ENCODE measurements around the gene ZPR1. TPM values are rescaled to one million over a fixed set of nuclear protein-coding genes. Genes with fewer than 3 reads are reported as not detected.
A peak's percentile ranks its signal among the peaks of the same experiment; 100 is the strongest.
"Not testable (repeated sequence)": the region's sequence is repeated elsewhere in the genome, so short reads cannot be mapped to it uniquely, and the experiment has no call there.

The ZPR1 gene
- total RNA-seq, 1 donor from 2014 or later: 48.1 TPM

DNA sequence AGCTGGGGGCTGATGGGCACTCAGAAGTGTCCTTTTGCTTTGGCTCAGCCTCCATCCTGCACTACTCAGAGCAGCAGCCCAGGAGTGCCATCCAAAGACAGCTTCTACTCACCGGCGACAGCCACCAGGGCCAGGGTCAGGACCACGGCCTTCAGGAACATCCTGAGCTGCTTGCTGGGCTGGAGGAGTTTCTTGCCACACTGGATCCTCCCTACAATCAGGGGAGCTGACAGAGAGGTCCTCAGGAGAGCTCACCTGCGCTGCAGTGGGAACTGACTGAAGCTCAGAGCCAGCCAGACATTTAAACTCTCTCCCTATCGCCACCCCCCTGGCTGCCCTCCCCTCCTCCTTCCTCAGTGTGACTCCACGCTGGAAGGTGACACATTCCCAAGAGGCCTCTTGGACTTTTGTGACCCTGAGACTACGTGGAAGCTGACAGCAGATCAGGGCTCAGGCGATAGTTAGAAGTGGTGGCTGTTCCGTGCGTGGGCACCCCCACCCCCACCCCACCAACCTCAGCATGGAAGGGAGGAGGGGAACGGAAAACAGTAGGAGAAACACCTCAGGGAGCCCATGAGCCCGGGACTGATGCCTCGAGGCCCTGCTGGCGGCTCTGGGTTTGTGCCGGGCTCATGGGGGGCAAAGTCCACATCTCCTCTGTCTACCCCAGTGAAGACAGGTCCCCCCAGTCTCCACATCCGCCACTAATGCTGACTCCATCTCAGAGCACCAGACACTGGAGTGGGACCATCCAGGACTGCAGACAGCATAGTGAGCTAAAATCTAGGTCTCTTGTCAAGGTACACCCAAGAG lies 35.4 kb upstream of the ZPR1 start, which contains the start of gene APOA4:
TSS of gene APOA4 (minus strand) at position 274 of the 813 bp plus-strand sequence. CDS start at position 161, 113 bp downstream.
- no peak for DNase-seq (ENCODE audit: low spot score)

GRCh38 chr11:116822575-116822974 lies 34.8 kb upstream of the ZPR1 start:
- DNase-seq (ENCODE audit: low spot score): no peak

- no peak for DNase-seq (ENCODE audit: low spot score)
Observed at GRCh38 chr11:116821050-116821918, 33.5 kb upstream of the ZPR1 start.

- DNase-seq (ENCODE audit: low spot score): no peak
Observed at GRCh38 chr11:116819049-116819448, 31.2 kb upstream of the ZPR1 start.

GRCh38 chr11:116814502-116814901 lies 26.7 kb upstream of the ZPR1 start:
- DNase-seq (ENCODE audit: low spot score): no peak

- DNase-seq (ENCODE audit: low spot score): no peak
Observed at GRCh38 chr11:116813781-116814471, 26.1 kb upstream of the ZPR1 start.

DNA sequence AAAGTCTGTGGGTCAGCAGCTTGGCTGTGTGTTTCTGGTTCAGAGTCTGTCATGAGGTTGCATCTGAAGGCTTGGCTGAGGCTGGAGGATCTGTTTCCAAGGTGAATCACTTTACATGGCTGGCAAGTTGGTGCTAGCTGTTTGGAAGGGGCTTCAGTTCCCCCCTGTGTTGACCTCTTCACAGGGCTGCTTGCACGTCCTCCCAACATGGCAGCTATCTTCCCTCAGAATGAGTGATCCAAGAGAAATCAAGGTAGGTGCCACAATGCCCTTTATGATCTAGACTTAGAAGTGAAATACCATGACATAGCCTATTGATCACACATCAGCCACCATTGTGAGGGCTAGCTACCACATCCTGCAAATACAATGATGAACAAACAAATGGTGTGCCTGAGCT lies 25.3 kb upstream of the ZPR1 start:
- DNase-seq (ENCODE audit: low spot score): no peak

- DNase-seq (ENCODE audit: low spot score): no peak
Observed at GRCh38 chr11:116812109-116812508, 24.3 kb upstream of the ZPR1 start.

DNA sequence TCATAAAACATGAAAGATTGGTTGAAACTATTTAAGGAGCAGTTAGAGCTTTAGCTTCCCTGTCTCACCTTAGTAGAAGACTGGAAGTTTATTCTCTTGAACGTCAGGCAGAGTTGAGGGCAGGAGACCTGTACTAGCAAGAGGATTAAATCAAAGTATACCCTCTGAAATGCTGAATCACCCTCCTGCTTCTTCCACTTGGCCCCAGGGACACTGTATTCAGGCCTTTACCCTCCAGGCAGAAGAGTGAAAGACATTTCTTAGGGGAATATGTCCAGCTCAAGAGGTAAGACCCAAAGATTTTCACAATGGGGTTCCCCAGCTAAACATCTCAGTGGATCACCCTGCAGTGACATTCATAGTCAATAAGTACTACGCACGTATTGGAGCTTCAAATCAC lies 23.4 kb upstream of the ZPR1 start:
- DNase-seq (ENCODE audit: low spot score): no peak

GRCh38 chr11:116808262-116809175 lies 20.7 kb upstream of the ZPR1 start:
- DNase-seq (ENCODE audit: low spot score): peak; percentile 82

GRCh38 chr11:116807601-116808261 lies 19.9 kb upstream of the ZPR1 start:
- no peak for DNase-seq (ENCODE audit: low spot score)

- no peak for DNase-seq (ENCODE audit: low spot score)
Observed at GRCh38 chr11:116804001-116804400, 16.2 kb upstream of the ZPR1 start.

DNA sequence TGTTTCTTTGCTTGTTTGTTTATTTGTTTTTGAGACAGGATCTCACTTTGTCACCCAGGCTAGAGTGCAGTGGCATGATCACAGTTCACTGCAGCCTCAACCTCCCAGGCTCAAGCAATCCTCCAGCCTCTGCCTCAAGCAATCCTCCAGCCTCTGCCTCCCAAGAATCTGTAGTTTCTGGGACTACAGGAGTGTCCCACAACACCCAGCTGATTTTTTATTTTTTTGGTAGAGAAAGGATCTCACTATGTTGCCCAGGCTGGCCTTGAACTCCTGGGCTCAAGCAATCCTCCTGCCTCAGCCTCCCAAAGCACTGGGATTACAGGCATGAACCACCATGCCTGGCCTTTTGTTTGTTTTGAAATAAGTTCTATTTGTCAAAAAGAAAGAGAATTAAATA lies 13.8 kb upstream of the ZPR1 start:
- DNase-seq (ENCODE audit: low spot score): not testable (repeated sequence)

DNA sequence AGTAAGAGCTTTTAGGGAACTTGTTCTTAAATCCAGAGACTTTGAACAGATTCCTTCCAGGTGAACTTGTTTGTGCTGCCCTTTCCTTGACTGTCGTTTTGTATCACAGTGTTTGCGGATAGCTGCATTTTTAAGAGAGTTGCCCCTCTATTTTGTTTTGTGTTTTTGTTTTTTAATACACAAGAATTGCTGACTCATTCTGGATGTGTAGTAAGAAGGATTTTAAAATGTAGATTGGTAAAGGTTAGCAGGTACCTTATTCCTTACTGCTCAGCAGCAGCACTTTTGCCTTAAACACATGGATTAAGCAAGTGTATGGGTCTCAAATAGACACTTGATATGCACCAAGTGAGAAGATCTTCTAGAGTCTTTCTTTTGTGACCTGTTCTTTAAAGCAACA lies 12.8 kb upstream of the ZPR1 start:
- DNase-seq (ENCODE audit: low spot score): no peak

DNA sequence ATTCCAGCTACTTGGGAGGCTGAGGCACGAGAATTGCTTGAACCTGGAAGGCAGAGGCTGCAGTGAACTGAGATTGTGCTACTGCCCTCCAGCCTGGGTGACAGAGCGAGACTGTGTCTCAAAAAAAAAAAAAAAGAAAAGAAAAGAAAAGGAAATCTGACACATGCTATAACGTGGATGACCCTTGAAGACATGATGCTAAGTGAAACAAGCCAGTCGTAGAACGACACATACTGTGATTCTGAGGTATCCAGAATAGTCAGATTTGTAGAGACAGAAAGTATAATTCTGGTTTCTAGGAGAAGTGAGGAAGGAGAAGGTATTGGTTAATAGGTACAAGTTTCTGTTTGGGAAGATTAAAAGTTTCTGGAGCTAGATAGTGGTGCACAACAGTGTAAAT lies 10.5 kb upstream of the ZPR1 start:
- no peak for DNase-seq (ENCODE audit: low spot score)

DNA sequence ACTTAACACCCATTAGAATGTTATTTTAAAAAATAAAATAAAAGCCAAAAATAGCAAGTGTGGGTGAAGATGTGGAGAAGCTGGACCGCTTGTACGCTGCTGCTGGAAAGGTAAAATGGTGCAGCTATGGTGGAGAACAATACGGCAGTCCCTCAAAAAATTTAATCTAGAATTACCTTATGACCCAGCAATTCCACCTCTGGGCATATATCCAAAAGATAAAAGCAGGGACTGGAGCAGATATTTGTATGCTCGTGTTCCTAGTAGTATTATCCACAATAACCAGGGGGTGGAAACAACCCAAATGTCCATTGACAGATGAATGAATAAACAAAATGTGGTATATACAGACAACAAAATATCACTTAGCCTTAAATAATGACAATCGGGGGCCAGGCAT lies 10.0 kb upstream of the ZPR1 start:
- no peak for DNase-seq (ENCODE audit: low spot score)

- DNase-seq (ENCODE audit: low spot score): no peak
Observed at GRCh38 chr11:116796548-116796947, 8.7 kb upstream of the ZPR1 start.

DNA sequence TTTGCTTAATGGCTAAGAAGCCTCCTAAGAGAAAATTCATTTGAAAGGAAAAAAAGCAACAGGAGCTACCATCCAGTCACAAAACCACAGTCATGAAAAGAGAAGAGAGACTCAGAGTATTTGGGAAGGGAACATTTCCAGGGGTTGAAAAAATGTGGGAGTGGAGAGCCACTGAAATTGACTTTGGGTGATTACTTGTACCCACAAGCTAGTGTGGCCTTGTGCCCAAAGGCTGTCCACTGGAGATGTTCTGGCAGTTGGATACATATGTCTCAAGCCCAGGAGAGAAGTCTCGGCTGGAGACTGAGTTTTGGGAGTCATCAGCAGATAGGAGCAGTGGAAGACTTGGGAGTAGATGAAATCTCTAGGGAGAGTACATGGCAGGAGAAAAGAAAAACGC lies 7.0 kb upstream of the ZPR1 start:
- DNase-seq (ENCODE audit: low spot score): no peak

GRCh38 chr11:116793772-116794097 lies 5.9 kb upstream of the ZPR1 start:
- no peak for DNase-seq (ENCODE audit: low spot score)

DNA sequence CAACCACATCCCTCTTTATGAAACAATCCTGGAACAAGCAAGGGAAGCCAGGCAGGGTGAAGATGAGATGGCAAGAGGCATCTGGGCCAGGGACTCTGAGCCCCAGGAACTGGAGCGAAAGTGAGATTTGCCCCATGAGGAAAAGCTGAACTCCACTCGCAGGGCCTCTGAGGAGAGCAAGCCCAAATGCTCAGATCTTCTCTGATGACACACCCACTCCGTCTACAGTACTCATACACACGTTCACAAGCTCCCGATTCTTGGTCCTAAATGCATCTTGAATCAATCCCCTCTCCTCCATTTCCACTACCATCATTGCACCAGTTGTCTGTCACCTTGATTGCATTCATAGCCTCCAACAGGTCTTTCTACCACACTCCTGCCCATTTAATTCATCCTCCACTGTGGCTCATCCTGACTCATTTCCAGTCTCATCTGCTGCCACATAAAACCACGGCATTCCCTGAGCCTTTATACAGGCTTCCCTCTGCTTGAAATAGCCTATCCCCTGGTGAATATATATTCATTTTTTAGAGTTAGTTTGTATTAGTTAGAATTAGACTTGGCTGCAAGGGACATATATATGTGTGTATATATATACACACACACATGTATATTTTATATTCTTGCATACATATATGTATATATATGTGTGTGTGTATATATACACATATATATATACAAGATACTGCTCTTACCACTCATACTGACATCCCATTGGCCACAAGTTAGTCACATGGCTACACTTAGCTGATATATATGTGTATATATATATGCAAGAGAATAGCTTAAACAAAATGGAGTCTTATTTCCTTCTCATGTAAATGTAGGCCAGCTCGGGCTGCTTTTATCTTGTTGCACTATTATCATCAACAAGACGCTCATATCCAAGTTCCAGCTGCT lies 5.3 kb upstream of the ZPR1 start:
- DNase-seq (ENCODE audit: low spot score): no peak
